Midbrain (tissue), 1 donor: ENCODE results near the gene HLA-E.
"Not testable (repeated sequence)": the region's sequence is repeated elsewhere in the genome, so short reads cannot be mapped to it uniquely, and the experiment has no call there.

Source experiments
- DNase-seq: peaks from one replicate; lab custom pipeline; 2025; lab: John Stamatoyannopoulos, UW

The HLA-E gene

GRCh38 chr6:30507849-30508827, 18.8 kb downstream of the HLA-E start:
- DNase-seq = no peak

GRCh38 chr6:30508890-30509736, 19.8 kb downstream of the HLA-E start:
- DNase-seq = no peak

DNA sequence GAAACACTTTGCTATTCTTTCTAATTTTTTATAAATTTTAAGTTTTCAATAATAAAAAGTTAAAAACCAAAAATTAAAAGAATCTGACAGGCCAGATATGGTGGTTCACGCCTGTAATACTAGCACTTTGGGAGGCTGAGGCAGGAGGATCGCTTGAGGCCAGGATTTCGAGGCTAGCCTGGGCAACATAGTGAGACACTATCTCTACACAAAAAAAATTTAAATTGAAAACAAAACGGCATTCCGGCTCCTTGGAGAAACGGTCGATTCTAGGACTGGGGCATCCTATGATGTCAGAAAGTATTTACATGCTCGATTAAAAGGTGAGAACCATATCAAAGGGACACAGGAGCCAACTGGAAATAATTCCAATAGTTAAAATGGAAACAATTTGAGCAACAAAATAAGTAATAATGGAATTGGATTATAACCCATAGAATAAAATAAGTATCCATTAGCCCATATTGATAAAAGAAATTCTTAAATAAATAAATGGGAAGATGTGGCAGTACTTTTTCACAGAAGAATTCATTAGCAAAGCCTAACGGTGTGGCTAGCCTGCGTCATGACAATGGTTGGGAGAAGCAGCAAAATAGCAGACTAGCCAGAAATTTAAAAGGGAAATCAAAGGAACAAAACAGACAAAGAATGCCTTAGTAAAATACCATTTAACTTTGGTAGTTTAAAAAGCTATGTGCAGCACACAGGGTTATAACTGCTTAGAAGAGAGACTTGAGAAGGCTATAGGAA, 21.3 kb downstream of the HLA-E start:
- no peak for DNase-seq

GRCh38 chr6:30511169-30511546, 21.8 kb downstream of the HLA-E start:
- DNase-seq = no peak

DNA sequence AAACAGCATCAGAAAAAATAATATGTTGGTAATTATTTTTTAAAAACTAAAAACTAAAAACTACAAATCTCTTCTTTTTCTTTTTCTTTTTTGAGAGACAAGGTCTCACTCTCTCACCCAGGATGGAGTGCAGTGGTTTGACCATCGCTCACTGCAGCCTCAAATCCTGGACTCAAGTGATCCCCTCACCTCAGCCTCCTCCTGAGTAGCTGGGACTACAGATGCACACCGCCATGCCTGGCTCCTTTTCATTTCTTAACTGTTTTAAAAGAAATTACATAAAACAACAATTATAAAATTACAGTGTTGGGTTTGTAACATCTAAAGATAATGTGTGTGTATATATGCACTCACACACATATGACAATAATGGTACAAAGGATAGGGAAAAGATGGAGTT, 24.1 kb downstream of the HLA-E start:
- DNase-seq = no peak

- DNase-seq = no peak
Observed at GRCh38 chr6:30515106-30515505, 25.8 kb downstream of the HLA-E start.

GRCh38 chr6:30515944-30516753, 26.8 kb downstream of the HLA-E start:
- DNase-seq = peak; percentile 63

- DNase-seq = not testable (repeated sequence)
Observed at GRCh38 chr6:30516754-30517076, 27.4 kb downstream of the HLA-E start.

DNA sequence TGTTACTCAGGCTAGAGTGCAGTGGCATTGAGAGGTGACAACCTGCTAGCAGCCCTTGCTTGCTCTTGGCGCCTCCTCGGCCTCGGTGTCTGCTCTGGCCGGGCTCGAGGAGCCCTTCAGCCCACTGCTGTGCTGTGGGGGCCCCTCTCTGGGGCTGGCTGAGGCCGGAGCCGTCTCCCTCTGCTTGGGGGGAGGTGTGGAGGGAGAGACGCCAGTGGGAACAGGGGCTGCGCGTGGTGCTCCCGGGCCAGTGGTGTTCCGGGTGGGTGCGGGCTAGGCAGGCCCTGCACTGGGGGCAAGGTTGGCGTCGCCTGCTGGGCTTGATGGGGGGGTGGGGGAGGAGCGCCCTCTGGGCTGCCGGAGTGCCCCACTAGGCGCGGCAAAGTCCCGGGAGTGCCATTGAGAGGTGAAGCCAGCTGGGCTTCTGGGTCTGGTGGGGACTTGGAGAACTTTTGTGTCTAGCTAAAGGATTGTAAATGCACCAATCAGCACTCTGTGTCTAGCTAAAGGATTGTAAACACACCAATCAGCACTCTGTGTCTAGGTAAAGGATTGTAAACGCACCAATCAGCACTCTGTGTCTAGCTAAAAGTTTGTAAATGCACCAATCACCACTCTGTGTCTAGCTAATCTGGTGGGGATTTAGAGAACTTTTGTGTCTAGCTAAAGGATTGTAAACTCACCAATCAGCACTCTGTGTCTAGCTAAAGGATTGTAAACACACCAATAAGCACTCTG, 28.6 kb downstream of the HLA-E start:
- not testable (repeated sequence) for DNase-seq

DNA sequence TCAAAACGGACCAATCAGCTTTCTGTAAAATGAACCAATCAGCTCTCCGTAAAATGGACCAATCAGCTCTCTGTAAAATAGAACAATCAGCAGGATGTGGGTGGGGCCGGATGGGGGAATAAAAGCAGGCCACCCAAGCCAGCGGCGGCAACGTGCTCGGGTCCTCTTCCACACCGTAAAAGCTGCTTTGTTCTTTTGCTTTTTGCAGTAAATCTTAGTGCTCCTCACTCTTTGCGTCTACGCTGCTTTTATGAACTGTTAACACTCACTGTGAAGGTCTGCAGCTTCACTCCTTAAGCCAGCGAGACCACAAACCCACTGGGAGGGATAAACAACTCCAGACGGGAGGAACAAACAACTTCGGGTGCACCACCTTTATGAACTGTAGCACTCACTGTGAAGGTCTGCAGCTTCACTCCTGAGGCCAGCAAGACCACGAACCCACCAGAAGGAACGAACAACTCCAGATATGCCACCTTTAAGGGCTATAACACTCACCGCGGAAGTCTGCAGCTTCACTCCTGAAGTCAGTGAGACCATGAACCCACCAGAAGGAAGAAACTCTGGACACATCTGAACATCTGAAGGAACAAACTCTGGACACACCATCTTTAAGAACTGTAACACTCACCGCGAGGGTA, 29.3 kb downstream of the HLA-E start:
- DNase-seq = not testable (repeated sequence)

DNA sequence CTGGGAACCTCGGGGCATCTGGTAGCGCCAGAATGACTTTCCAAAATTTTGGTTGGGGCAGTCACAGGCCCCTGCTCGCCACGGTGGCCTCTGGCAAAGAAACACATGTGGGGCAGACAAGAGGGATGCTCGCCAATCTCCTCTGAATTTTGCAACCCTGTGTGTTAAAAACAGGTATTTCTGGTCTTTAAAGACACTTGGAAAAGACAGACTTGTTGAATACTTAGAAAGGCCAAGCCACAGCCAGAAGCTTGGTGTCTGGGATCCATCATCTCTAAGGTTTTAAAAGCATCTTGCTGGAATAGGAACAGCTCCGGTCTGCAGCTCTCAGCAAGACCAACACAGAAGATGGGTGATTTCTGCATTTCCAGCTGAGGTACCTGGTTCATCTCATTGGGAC, 31.2 kb downstream of the HLA-E start:
- no peak for DNase-seq

- DNase-seq = not testable (repeated sequence)
Observed at GRCh38 chr6:30521082-30521481, 31.8 kb downstream of the HLA-E start.

- DNase-seq = not testable (repeated sequence)
Observed at GRCh38 chr6:30521952-30522351, 32.6 kb downstream of the HLA-E start.

- DNase-seq = not testable (repeated sequence)
Observed at GRCh38 chr6:30526444-30526843, 37.1 kb downstream of the HLA-E start.

- DNase-seq = not testable (repeated sequence)
Observed at GRCh38 chr6:30529349-30529875, 40.1 kb downstream of the HLA-E start.

GRCh38 chr6:30530014-30530413, 40.7 kb downstream of the HLA-E start:
- no peak for DNase-seq

DNA sequence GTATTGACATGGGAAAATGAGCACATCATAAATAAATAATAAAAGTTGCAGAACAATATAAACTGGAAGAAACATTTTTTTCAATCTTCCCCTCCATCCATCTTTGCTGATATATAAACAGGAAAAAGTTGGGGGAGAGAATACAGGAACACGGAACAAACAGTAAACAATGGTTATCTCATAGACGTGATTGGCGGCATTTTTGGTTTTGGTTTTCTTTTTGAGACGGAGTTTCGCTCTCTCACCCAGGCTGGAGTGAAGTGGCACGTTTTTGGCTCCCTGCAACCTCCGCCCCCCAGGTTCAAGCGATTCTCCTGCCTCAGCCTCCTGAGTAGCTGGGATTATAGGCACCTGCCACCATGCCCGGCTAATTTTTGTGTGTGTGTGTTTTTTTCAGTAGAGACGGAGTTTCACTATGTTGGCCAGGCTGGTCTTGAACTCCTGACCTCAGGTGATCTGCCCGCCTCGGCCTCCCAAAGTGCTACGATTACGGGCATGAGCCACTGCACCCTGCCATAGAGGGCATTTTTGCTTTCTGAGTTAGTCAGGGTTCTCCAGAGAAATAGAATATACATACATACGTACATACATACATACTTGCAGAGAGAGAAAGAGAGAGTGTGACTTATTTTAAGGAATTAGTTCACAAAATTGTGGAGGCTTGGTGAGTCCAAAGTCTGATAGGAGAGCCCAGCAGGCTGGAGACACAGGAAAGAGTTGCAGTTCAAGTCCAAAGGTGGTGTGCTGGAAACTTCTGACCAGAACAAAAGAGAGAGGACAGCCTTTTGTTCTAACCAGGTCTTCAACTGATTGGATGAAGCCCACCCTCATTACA, 44.4 kb downstream of the HLA-E start:
- DNase-seq = no peak

DNA sequence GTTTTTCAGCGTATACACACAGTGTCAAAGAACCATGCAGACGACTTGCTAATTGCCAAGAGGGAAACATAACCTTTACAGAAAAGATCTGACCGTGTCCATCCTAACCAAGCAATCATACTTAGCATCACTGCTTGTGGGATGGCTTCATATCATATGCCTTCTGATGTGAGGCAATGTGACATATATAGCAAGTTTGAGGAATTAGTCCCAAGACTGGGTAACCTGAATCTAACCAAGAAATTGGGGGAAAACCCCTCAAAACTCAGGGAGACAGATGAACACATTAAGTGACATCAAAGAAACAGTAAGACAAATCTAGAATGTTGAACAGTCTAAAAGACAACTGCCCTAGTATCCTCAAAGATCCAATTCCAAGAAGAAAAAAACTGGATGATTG, 48.6 kb downstream of the HLA-E start:
- no peak for DNase-seq
